Duodenal mucosa (tissue), 2 donors: Measurements from ENCODE around the gene MAGI1.

Experiments
- H3K27ac ChIP-seq: one replicate; pipeline ENCODE4 v1.7.0; 2013; ENCODE audit warnings: low read depth, low read length
- H3K27me3 ChIP-seq, 2 donors: one replicate each; pipeline ENCODE4 v1.7.0; 2013; ENCODE audit warnings: low read length in 2 of 2, control low read depth in 1 of 2; ENCODE audit not compliant: insufficient read depth in 2 of 2, control insufficient read depth in 1 of 2
- H3K36me3 ChIP-seq, 2 donors: one replicate each; pipeline ENCODE4 v1.7.0; 2013; ENCODE audit warnings: low read length in 2 of 2, control low read depth in 1 of 2; ENCODE audit not compliant: insufficient read depth in 2 of 2, control insufficient read depth in 1 of 2
- H3K4me1 ChIP-seq, 2 donors: one replicate each; pipeline ENCODE4 v1.7.0; 2013; ENCODE audit warnings: low read length in 2 of 2, control low read depth in 1 of 2; ENCODE audit not compliant: insufficient read depth in 2 of 2, control insufficient read depth in 1 of 2
- H3K4me3 ChIP-seq, 2 donors: one replicate each; pipeline ENCODE4 v1.7.0; 2013; ENCODE audit warnings: low read length in 2 of 2, low read depth in 1 of 2
- H3K9ac ChIP-seq, 2 donors: one replicate each; pipeline ENCODE4 v1.7.0; 2013; ENCODE audit warnings: low read length in 2 of 2, low read depth in 1 of 2
- H3K9me3 ChIP-seq, 2 donors: one replicate each; pipeline ENCODE4 v1.7.0; 2013; ENCODE audit warnings: low read length in 2 of 2, control low read depth in 1 of 2; ENCODE audit not compliant: control insufficient read depth in 1 of 2

The MAGI1 gene

DNA sequence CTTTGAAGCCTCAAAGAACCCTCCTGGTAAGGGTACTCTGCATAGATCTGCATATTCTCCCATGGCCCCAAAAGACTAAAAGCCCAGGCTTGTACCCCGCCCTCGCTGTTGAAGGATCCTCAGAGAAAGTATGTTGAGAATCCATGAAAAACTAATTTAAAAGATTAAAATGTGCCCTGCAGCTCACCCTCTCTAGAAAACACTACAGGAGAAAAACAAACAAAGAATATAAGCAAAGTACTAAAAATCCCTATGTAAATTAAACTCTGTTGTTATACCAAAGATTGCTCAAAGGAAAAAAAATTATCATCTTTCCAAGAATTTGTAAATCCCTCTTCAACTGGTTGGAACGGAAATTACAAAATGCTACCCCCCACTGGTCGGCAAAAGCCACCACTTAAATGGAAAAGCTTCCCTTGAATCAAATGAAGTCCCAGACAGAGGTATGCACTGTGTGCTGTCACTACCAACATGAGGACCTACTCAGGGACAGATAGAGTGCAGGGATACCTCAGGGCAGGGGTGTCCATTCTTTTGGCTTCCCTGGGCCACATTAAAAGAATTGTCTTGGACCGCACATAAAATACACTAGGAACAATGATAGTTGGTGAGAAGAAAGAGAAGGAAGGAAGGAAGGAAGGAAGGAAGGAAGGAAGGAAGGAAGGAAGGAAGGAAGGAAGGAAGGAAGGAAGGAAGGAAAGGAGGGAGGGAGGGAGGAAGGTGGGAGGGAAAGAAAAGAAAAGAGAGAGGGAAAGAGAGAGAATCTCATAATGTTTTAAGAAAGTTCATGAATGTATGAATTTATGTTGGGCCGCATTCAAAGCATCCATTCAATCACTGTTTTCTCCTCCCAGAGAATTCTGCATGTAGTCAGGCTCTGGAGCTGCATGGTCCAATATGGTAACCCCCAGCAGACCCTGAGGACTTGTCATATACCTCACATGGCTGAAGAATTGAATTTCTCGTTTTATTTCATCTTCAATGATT lies 88.1 kb downstream of the MAGI1 start:
- peaks cover 34 to 55% of the 10 kb centered on the region in 2 donors for H3K4me1 ChIP-seq
- no peak overlapping the region for H3K27ac ChIP-seq
- no peaks in the 10 kb centered on the region for H3K9me3 ChIP-seq

DNA sequence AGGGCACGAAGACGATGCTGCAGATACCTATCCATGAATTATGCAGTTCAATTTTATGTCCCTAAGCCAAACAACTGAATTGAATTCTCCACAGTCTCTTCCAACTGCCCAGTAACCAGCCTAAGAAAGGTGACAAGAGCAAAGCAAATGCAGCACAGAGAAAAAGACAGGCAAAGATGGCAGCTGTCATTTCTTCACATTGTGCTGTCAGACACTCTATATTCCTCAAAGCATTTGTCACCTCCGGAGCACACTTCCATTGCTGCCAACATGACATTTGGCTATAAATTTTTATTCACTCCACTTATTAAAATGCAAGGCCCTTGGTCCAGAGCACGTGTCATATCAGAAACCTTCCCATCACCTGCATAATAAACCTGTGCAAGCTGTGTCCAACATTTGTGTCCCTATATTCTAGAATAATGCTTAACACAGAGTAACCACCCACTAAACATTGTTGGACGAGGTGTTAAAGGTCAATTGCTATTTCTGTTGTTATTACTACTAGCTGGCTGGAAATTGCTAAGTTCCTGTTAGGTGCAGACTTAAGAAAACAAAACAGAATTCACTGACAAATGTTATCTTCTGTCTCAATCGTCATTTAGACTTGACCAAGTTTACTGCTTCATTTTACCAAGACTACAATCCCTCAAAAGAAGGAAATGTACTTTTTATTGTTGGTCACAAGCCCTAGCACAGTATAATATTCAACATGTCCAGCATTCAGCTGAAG lies 89.7 kb downstream of the MAGI1 start:
- Histone ChIP-seq H3K36me3 (no peaks in the 10 kb centered on the region), H3K4me3 (no peak overlapping the region), H3K4me1 (peaks cover 24 to 41% of the 10 kb centered on the region in 2 donors), H3K9ac (no peak overlapping the region), H3K9me3 (no peaks in the 10 kb centered on the region), H3K27me3 (no peaks in the 10 kb centered on the region), H3K27ac (peak overlapping the region; percentile 0)

More for the DNA sequence above, 88.1 kb downstream of the MAGI1 start:
- no peak overlapping the region for H3K4me3 ChIP-seq
- no peaks in the 10 kb centered on the region for H3K27me3 ChIP-seq
- H3K9ac ChIP-seq: no peak overlapping the region
- H3K36me3 ChIP-seq: no peaks in the 10 kb centered on the region

DNA sequence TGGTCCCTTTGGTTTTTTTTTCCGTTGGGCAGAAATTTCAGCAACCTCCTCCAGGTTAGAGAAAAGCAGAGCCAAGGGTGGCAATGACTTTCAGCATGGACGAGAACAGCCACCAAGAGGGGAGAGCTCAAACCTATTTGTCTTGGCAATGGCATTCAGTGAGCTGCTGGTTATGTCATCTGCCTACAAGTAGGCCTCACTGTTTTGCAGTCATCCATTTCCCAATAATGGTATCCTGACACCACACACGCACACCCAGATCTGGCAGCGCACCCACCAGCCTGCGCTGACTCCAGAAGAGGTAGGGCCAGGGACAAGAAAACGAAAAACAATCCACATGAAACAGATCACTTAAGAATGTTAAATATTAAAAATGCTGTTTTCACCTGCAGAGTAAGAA lies 92.3 kb downstream of the MAGI1 start:
- Histone ChIP-seq H3K27me3 (no peaks in the 10 kb centered on the region), H3K4me3 (no peak overlapping the region), H3K36me3 (no peaks in the 10 kb centered on the region), H3K9ac (no peak overlapping the region), H3K27ac (no peak overlapping the region), H3K9me3 (no peaks in the 10 kb centered on the region), H3K4me1 (peaks cover 16 to 22% of the 10 kb centered on the region in 2 donors)

DNA sequence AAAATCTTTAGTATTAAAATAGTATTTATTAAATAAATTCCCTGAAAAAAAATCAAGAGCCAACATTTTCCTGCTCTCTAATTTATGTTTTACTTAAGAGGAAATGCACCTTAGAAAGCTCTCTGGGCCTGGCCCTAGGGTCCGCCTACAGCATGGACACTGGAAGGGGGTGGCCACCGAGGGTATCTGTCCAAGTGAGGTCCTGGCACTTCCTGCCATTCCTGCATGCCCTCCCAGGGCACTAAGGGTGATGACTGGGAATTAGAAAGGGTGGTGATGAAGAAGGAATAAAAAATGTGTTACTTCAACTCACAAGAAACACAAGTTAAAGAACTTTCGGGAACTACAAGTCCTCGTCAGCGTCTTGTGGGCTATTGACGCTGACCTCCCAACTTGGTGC lies 92.8 kb downstream of the MAGI1 start:
- no peak overlapping the region for H3K27ac ChIP-seq
- H3K27me3 ChIP-seq: no peaks in the 10 kb centered on the region
- peaks cover 16 to 22% of the 10 kb centered on the region in 2 donors for H3K4me1 ChIP-seq
- H3K9me3 ChIP-seq: no peaks in the 10 kb centered on the region
- H3K4me3 ChIP-seq: no peak overlapping the region
- H3K36me3 ChIP-seq: no peaks in the 10 kb centered on the region
- no peak overlapping the region for H3K9ac ChIP-seq

DNA sequence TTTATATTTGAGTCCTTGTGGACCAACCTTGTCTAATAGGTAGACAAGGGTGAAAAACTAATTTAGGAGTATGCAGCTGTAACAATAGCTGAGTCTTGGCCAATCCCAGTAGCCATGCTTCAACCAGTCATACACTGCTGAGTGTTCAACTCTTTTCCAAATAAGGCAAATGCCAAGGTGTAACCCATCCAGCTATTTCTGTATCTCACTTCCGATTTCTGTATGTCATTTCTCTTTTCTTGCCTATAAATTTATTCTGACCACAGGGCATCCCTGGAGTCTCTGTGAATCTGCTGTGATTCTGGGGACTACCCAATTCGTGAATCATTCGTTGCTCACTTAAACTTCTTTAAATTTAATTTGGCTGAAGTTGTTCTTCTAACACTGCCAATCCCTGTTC lies 93.2 kb downstream of the MAGI1 start:
- Histone ChIP-seq H3K27ac (no peak overlapping the region), H3K9ac (no peak overlapping the region), H3K4me3 (no peak overlapping the region), H3K36me3 (no peaks in the 10 kb centered on the region), H3K4me1 (peaks cover 16 to 22% of the 10 kb centered on the region in 2 donors), H3K27me3 (no peaks in the 10 kb centered on the region), H3K9me3 (no peaks in the 10 kb centered on the region)

DNA sequence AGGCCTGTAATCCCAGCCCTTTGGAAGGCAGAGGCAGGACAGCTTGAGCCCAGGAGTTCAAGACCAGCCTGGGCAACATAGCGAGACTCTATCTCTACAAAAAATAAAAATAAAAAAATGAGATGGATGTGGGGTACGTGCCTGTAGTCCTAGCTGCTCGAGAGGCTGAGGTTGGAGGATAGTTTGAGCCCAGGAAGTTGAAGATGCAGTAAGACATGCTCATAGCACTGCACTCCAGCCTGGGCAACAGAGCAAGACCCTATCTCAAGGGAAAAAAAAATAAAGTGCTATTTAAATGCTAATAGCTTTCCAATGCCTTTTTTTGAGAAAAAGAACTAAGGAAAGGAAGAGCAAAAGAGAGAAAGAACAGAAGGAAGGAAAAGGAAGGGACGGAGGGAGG lies 94.5 kb downstream of the MAGI1 start:
- Histone ChIP-seq H3K9me3 (no peaks in the 10 kb centered on the region), H3K36me3 (no peaks in the 10 kb centered on the region), H3K27ac (no peak overlapping the region), H3K9ac (no peak overlapping the region), H3K4me1 (peaks cover 14 to 18% of the 10 kb centered on the region in 2 donors), H3K27me3 (no peaks in the 10 kb centered on the region), H3K4me3 (no peak overlapping the region)

DNA sequence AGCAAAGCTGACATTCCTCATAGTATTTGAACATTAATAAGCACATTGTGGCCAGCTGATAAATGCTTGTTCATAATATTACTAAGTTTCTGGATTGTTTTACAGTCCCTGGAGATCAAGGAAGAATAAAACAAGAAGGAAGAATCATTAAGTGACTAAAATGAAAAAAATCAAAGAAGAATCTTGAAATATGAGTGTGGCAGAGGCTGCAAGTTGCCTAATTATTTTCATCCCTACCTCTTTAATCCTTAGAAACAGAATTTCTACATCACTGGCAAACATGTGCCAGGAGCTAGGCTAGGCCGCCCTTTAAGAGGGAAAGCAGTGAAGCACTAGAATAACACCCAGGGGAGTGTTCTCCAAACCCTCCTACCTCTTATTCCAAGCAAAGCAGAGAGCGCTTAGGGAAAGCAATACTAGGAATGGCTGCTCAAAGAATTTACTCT lies 98.9 kb downstream of the MAGI1 start:
- H3K9ac ChIP-seq: no peak overlapping the region
- no peak overlapping the region for H3K27ac ChIP-seq
- H3K36me3 ChIP-seq: no peaks in the 10 kb centered on the region
- H3K9me3 ChIP-seq: no peaks in the 10 kb centered on the region
- H3K4me1 ChIP-seq: peaks cover 0 to 6% of the 10 kb centered on the region in 2 donors
- no peak overlapping the region for H3K4me3 ChIP-seq
- no peaks in the 10 kb centered on the region for H3K27me3 ChIP-seq

DNA sequence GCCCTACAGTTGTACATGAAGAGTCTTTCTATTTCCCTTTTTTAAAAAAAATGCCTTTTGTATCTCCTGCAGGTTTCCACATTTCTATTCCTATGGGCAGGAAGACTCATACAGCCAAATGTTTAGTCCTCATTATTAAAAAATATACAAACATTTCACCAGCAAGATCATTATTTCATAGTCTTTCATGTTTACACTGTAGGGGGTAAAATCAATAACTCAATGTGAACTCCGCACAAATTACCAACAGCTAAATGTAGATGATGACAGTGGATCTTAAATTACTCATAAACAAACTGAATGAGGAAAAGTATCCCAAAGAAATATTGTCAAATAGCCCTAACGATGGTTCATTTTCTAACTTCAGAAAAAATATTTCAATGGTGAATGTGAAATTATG lies 99.5 kb downstream of the MAGI1 start:
- H3K27ac ChIP-seq: no peak overlapping the region
- peaks cover 0 to 6% of the 10 kb centered on the region in 2 donors for H3K4me1 ChIP-seq
- no peaks in the 10 kb centered on the region for H3K9me3 ChIP-seq
- H3K36me3 ChIP-seq: no peaks in the 10 kb centered on the region
- H3K9ac ChIP-seq: no peak overlapping the region
- no peaks in the 10 kb centered on the region for H3K27me3 ChIP-seq
- H3K4me3 ChIP-seq: no peak overlapping the region

DNA sequence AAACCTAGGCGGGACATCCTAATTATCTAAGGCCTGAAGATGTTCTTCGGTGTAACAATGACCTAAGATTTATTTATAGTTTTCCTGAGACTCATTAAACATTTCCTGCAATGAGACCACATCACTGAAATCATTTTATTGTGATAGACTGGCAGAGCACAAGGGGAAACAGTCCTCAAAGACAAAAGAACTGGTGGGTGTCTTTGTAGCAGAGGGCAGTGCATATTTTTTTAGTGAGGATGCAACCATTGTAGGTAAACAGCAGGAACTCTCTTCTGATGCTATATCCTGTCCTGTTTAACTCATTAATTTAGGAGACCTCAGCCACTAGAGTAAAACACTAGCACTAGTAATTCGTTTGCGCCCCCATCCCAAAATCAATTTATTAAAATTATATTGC lies 100.0 kb downstream of the MAGI1 start:
- Histone ChIP-seq H3K27ac (no peak overlapping the region), H3K4me1 (peaks cover 0 to 6% of the 10 kb centered on the region in 2 donors), H3K9me3 (no peaks in the 10 kb centered on the region), H3K36me3 (no peaks in the 10 kb centered on the region), H3K9ac (no peak overlapping the region), H3K27me3 (no peaks in the 10 kb centered on the region), H3K4me3 (no peak overlapping the region)

DNA sequence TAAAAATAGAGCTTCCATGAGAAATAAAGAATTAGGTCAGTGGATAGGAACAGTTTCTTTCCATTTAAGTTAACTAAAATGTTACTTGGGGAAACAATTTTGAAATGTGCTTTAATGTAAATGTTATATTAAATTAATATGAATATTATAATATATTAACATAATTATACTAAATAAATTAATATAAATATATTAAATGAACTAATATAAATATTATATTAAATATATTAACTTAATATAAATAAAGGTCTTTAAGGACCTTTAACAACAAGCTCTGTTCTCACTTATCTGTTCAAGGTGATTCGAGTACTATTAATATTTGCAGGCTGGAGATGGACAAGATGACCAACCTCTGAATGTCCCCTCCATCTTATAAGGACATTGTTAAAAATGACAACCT lies 100.6 kb downstream of the MAGI1 start:
- no peak overlapping the region for H3K9ac ChIP-seq

More for the DNA sequence above, 100.6 kb downstream of the MAGI1 start:
- H3K9me3 ChIP-seq: no peaks in the 10 kb centered on the region
- peaks cover 0 to 6% of the 10 kb centered on the region in 2 donors for H3K4me1 ChIP-seq
- H3K27me3 ChIP-seq: no peaks in the 10 kb centered on the region
- H3K36me3 ChIP-seq: no peaks in the 10 kb centered on the region
- no peak overlapping the region for H3K27ac ChIP-seq
- H3K4me3 ChIP-seq: no peak overlapping the region
